Measurements from ENCODE around the gene CDC42.

CDC42 gene

GRCh38 chr1:22132517-22133235, 80.2 kb downstream of the CDC42 start:
- no peak for TF ChIP-seq NFIC (IDR thresholded peaks at IDR 0.05)

- TF ChIP-seq MAX (IDR thresholded peaks at IDR 0.05): no peak
- TF ChIP-seq USF1 (IDR thresholded peaks at IDR 0.05): no peak
- TF ChIP-seq NFIC (IDR thresholded peaks at IDR 0.05): no peak
- no peak for TF ChIP-seq EGR1 (IDR thresholded peaks at IDR 0.05)
- no peak for TF ChIP-seq FOXM1 (IDR thresholded peaks at IDR 0.05; ENCODE audit: borderline replicate concordance, low read depth)
- TF ChIP-seq REST (IDR thresholded peaks at IDR 0.05; ENCODE audit: low read depth): no peak
- no peak for TF ChIP-seq YY1 (IDR thresholded peaks at IDR 0.05; ENCODE audit: low read depth)
- TF ChIP-seq TAF1 (IDR thresholded peaks at IDR 0.05; ENCODE audit: low read depth): no peak
- no peak for TF ChIP-seq ZBTB7A (IDR thresholded peaks at IDR 0.05; ENCODE audit: low read depth)
- TF ChIP-seq EP300 (IDR thresholded peaks at IDR 0.05; ENCODE audit: borderline replicate concordance): no peak
- TF ChIP-seq RAD21 (IDR thresholded peaks at IDR 0.05; ENCODE audit: low read depth): no peak
- no peak for TF ChIP-seq CEBPB (IDR thresholded peaks at IDR 0.05)
Observed at GRCh38 chr1:22133247-22133930, 80.9 kb downstream of the CDC42 start.

- TF ChIP-seq REST (IDR thresholded peaks at IDR 0.05; ENCODE audit: low read depth): no peak
- TF ChIP-seq EGR1 (IDR thresholded peaks at IDR 0.05): no peak
- TF ChIP-seq CEBPB (IDR thresholded peaks at IDR 0.05): no peak
- no peak for TF ChIP-seq ZBTB7A (IDR thresholded peaks at IDR 0.05; ENCODE audit: low read depth)
- no peak for TF ChIP-seq YY1 (IDR thresholded peaks at IDR 0.05; ENCODE audit: low read depth)
- TF ChIP-seq TCF12 (IDR thresholded peaks at IDR 0.05; ENCODE audit: low read depth): no peak
- TF ChIP-seq USF1 (IDR thresholded peaks at IDR 0.05): no peak
- TF ChIP-seq RAD21 (IDR thresholded peaks at IDR 0.05; ENCODE audit: low read depth): no peak
- no peak for TF ChIP-seq NFIC (IDR thresholded peaks at IDR 0.05)
- no peak for TF ChIP-seq MAX (IDR thresholded peaks at IDR 0.05)
- no peak for TF ChIP-seq TEAD4 (IDR thresholded peaks at IDR 0.05)
- no peak for TF ChIP-seq TAF1 (IDR thresholded peaks at IDR 0.05; ENCODE audit: low read depth)
Observed at GRCh38 chr1:22133931-22134324, 81.4 kb downstream of the CDC42 start.

- no peak for TF ChIP-seq CREB1 (IDR thresholded peaks at IDR 0.05; ENCODE audit: low read depth)
Observed at GRCh38 chr1:22137004-22137720, 84.7 kb downstream of the CDC42 start.

GRCh38 chr1:22139066-22139594, 86.6 kb downstream of the CDC42 start:
- TF ChIP-seq MAX (IDR thresholded peaks at IDR 0.05) (no peak), TEAD4 (IDR thresholded peaks at IDR 0.05) (no peak), FOXM1 (IDR thresholded peaks at IDR 0.05; ENCODE audit: borderline replicate concordance, low read depth) (no peak), EP300 (IDR thresholded peaks at IDR 0.05; ENCODE audit: borderline replicate concordance) (no peak), CEBPB (IDR thresholded peaks at IDR 0.05) (no peak)

- no peak for TF ChIP-seq RAD21 (IDR thresholded peaks at IDR 0.05; ENCODE audit: low read depth)
- TF ChIP-seq EGR1 (IDR thresholded peaks at IDR 0.05): no peak
- no peak for TF ChIP-seq TCF12 (IDR thresholded peaks at IDR 0.05; ENCODE audit: low read depth)
- no peak for TF ChIP-seq CREB1 (IDR thresholded peaks at IDR 0.05; ENCODE audit: low read depth)
- TF ChIP-seq USF1 (IDR thresholded peaks at IDR 0.05): no peak
- no peak for TF ChIP-seq MAX (IDR thresholded peaks at IDR 0.05)
- no peak for TF ChIP-seq TAF1 (IDR thresholded peaks at IDR 0.05; ENCODE audit: low read depth)
- TF ChIP-seq REST (IDR thresholded peaks at IDR 0.05; ENCODE audit: low read depth): no peak
- TF ChIP-seq NFIC (IDR thresholded peaks at IDR 0.05): no peak
- TF ChIP-seq TEAD4 (IDR thresholded peaks at IDR 0.05): no peak
- TF ChIP-seq CEBPB (IDR thresholded peaks at IDR 0.05): no peak
Observed at GRCh38 chr1:22139817-22140216, 87.3 kb downstream of the CDC42 start.

Data from Ishikawa (cell line).